Glomerular visceral epithelial cell (primary cell): ENCODE results near the gene FZD10.

Experiments
- DNase-seq: peaks from one replicate; pipeline ENCODE4 v3.0.0-alpha.2; 2016; ENCODE audit errors: extremely low spot score

Gene FZD10

GRCh38 chr12:130131801-130132200 is 30.5 kb upstream of the FZD10 start:
- DNase-seq: no peak

- DNase-seq: no peak
These were observed 29.3 kb upstream of the FZD10 start for GRCh38 chr12:130132831-130133511.

GRCh38 chr12:130133851-130134562 is 28.3 kb upstream of the FZD10 start:
- DNase-seq: no peak

- no peak for DNase-seq
These were observed 27.7 kb upstream of the FZD10 start for GRCh38 chr12:130134563-130134915.

- no peak for DNase-seq
These were observed 25.7 kb upstream of the FZD10 start for GRCh38 chr12:130136509-130137039.

GRCh38 chr12:130137040-130138018 is 24.9 kb upstream of the FZD10 start:
- no peak for DNase-seq

GRCh38 chr12:130138478-130138877 is 23.8 kb upstream of the FZD10 start:
- no peak for DNase-seq

GRCh38 chr12:130139567-130140421 is 22.5 kb upstream of the FZD10 start:
- DNase-seq: no peak

GRCh38 chr12:130141105-130141504 is 21.2 kb upstream of the FZD10 start:
- DNase-seq: no peak

GRCh38 chr12:130141901-130142683 is 20.2 kb upstream of the FZD10 start:
- DNase-seq: no peak

- DNase-seq: no peak
These were observed 19.5 kb upstream of the FZD10 start for GRCh38 chr12:130142736-130143135.

- DNase-seq: no peak
These were observed 19.1 kb upstream of the FZD10 start for GRCh38 chr12:130143136-130143535.

GRCh38 chr12:130144256-130144655 is 18.0 kb upstream of the FZD10 start:
- no peak for DNase-seq

- DNase-seq: no peak
These were observed 16.5 kb upstream of the FZD10 start for GRCh38 chr12:130145731-130146130.

GRCh38 chr12:130146176-130146931 is 15.9 kb upstream of the FZD10 start:
- DNase-seq: no peak

- DNase-seq: no peak
These were observed 14.2 kb upstream of the FZD10 start for GRCh38 chr12:130147875-130148596.

- no peak for DNase-seq
These were observed 10.4 kb upstream of the FZD10 start for GRCh38 chr12:130151846-130152245.

GRCh38 chr12:130152386-130152785 is 9.9 kb upstream of the FZD10 start:
- no peak for DNase-seq

- DNase-seq: no peak
These were observed 8.5 kb upstream of the FZD10 start for GRCh38 chr12:130153803-130154202.
